SK-N-SH (cell line): Measurements from ENCODE around the gene RNPEPL1.

Experiments used
- CTCF ChIP-seq: fragments of 200-600 bp; sonication (generic); IDR thresholded peaks from 2 replicates; pipeline ENCODE4 v1.6.1; 2017; ENCODE audit warnings: antibody characterized with exemption, mild to moderate bottlenecking, moderate library complexity
- ELF1 ChIP-seq: IDR thresholded peaks from 2 replicates; pipeline ENCODE4 v1.4.0; 2012
- GABPA ChIP-seq: IDR thresholded peaks from 2 replicates; pipeline ENCODE4 v1.4.0; 2012; ENCODE audit warnings: low read depth, mild to moderate bottlenecking
- JUND ChIP-seq: IDR thresholded peaks from 2 replicates; pipeline ENCODE4 v1.4.0; 2012
- POLR2AphosphoS5 ChIP-seq: IDR thresholded peaks from 2 replicates; pipeline ENCODE4 v1.6.1; 2012; ENCODE audit warnings: low read depth, low read length
- RAD21 ChIP-seq: IDR thresholded peaks from 2 replicates; pipeline ENCODE4 v1.6.1; 2012; ENCODE audit warnings: mild to moderate bottlenecking, low read length
- RFX5 ChIP-seq: IDR thresholded peaks from 2 replicates; pipeline ENCODE4 v1.6.1; 2012; ENCODE audit warnings: mild to moderate bottlenecking, improper control_type of control experiment, low read length
- SIN3A ChIP-seq: IDR thresholded peaks from 2 replicates; pipeline ENCODE4 v1.6.1; 2012; ENCODE audit warnings: low read depth, mild to moderate bottlenecking, low read length, moderate library complexity, borderline replicate concordance
- TAF1 ChIP-seq: IDR thresholded peaks from 2 replicates; pipeline ENCODE4 v1.6.1; 2012; ENCODE audit warnings: low read depth, mild to moderate bottlenecking, low read length, moderate library complexity, borderline replicate concordance
- TCF12 ChIP-seq: IDR thresholded peaks from 2 replicates; pipeline ENCODE4 v1.4.0; 2012

- TF ChIP-seq RFX5: no peak
- no peak for TF ChIP-seq SIN3A
- no peak for TF ChIP-seq CTCF
- no peak for TF ChIP-seq TAF1
- no peak for TF ChIP-seq RAD21
- TF ChIP-seq ELF1: no peak
- TF ChIP-seq GABPA: no peak
- TF ChIP-seq POLR2AphosphoS5: no peak
- no peak for TF ChIP-seq TCF12
- no peak for TF ChIP-seq JUND
Observed at GRCh38 chr2:240575101-240575965, 7.0 kb downstream of the RNPEPL1 start.
